GM21360 (cell line): ENCODE data around the gene STIMATE.

ENCODE experiments used
- ATAC-seq: cut with Tn5 transposase; IDR thresholded peaks from one replicate; pipeline ENCODE4 v1.9.1; 2021; ENCODE audit warnings: mild to moderate bottlenecking, moderate library complexity; ENCODE audit not compliant: unreplicated experiment

Gene STIMATE

DNA sequence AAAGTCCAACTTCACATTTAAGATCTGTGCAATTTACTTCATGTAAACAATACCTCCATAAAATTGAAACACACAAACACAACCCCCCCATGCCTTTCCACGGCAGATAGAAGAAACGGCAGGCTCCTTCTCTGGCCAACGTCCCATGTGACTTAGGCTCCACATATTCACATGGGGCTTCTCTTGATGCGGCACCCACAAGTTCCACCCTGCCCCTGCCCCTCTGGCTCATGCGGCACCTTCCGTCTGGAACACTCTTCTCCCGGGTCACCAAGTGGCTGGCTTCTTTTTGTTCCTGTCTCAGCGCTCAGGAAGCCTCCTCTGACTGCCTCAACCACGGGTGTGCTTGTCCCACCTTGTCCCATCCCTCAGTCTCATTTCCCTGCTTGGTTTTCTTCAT is 25.6 kb downstream of the STIMATE start:
- no peak for ATAC-seq

DNA sequence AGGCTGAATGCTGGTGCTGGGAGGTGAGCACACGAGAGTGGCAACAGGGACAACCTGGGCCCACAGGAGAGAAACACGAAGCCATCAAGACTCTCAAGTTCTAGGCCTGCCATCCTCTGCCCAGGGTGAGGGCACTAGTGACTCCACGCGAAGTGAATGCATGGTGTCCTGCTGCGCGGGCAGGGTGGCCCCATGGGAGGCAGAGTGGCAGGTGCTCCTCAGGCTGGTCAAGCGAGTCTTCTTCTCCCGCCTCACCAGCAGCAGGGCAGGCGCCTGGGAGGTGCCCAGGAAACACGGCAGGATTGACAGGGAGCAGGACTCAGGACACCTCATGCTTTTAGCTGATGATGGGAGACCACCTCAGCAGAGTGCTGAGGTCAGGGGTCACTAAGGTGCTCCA is 26.9 kb downstream of the STIMATE start:
- ATAC-seq: no peak

DNA sequence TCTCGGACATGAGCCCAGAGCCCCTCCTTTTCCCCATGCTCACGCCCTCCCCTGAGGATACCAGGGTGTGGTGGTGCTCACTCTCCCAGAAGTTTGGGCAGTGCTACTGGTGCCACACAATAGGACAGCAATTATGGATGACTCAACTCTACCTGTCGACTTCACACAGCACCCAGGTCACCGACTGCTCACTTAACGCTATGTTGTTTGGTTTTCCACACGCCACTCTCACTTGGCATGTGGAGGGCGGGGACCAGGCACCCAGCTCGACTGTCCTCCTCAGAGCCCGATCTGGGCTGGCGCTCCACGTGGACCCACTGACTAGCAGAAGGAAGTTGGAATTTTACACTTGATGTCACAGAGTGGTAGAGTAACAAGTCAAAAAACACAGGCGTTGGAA is 30.9 kb downstream of the STIMATE start:
- ATAC-seq: no peak

DNA sequence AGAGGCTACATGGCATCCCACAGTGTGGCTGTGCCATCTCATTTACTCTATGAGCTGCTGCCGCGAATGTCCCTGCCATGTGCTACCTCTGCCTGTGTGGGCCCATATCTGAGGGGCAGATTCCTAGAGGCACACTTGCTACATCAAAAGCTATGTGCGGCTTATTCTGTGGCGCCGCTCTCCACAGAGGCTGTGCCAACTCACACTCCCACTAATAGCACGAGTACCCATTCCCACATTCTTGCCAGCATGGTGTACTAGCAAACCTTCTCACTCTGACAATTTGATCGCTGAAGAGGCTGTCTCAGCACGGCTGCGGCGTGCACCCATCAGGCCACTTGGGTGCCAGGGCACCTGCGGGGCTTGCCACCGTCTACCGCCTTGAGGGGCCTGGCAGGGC is 31.4 kb downstream of the STIMATE start:
- ATAC-seq: no peak

DNA sequence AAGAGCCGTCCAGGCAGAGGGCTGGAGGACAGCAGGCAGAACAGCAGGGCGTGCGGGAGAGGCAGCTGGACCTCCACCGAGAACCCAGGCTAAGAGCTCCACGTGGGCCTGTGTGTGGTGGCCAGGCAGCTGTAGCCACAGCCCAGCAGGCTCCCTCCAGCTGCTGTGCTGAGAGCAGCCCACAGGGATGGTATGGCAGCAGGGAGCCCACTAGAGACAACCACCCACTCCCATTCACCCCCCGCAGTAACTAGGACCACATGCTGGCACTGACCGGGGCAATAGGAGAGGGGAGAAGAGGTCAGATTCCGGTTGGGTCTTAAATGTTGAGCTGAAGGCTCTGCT is 37.0 kb downstream of the STIMATE start:
- ATAC-seq: no peak

DNA sequence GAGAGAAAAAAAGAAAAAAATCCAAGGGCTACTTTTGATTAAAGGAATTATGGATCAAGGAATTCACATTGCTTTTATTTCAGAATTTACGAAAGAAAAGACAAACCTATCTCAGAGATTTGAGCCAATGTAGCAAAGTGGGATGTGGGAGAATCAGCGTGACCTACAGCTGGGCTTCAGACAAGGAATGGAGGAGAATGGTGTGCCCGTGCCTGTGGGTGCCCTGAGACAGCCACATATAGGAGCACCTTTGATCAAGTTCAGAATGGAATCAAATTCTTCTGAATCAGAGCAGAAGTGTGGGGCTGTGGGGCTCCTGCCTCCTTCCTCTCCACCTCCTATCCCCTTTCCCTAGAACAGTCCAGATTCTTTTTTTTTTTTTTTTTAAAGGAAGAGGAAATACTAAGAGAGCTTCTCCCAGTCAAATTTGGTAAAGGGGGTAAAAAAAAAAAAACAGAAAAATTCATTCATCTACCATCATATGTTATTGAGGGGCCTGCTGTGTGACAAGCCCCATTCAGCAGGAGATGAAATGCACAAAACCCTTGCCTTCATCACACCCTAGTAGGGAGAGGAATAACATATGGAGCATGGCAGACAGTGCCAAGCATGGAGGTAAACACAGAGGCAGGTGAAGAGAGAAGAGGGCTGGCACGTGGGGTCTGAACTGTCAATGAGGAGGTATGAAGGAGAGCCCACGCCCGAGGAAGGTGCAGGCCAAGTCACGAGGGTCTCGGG is 37.5 kb downstream of the STIMATE start:
- ATAC-seq: no peak

DNA sequence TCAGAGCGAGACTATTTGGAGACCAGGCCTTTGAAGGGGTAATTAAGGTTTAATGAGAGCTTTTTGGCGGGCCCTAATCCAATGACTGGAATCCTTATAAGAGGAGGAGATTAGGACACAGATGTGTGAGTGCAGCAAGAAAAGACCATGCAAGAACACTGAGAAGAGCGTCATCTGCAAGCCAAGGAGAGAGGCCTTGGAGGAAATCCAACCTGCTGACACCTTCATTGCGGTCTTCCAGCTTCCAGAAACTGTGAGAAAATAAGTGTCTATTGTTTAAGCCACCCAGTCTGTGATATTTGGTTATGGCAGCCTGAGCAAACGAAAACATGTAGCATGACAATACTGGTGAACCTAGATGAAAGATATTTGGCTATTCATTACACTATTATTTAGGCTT is 39.5 kb downstream of the STIMATE start:
- no peak for ATAC-seq

DNA sequence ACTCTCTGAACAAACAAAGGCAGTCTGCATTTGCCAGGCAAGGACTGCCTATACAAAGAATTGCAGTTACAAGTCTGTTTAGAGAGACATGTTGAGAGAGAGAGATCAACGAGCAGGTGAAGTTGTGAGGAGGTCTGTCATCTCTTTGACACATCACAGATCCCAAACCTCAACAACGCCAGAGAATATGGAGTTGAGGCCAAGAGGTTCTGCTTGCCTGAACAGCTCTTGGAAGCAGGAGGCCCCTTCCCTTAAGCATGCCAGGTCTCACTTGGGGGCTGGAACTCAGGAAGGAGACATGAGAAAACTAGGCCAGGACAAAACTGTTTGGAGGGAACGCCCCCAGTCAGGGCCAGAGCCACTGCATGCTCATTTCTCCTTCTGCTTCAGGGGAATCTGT is 40.2 kb downstream of the STIMATE start:
- ATAC-seq: no peak

DNA sequence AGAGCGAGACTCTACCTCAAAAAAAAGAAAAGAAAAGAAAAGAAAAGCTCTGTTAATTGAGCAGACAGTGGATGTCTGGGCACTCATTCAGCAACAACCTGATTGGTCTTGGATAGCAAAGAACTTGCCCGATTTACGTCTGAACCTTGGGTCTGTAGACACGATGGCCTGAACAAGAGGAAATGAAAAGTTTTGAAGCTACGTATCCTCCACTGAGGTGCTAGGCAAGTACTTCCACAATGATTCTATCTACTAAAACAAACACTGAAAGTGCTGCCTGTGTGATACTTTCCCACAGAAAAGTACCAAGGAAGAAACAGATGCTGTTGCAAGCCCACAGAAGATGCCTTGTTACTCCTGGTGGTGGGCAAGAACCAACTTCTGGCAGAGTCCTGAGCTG is 40.7 kb downstream of the STIMATE start:
- no peak for ATAC-seq

DNA sequence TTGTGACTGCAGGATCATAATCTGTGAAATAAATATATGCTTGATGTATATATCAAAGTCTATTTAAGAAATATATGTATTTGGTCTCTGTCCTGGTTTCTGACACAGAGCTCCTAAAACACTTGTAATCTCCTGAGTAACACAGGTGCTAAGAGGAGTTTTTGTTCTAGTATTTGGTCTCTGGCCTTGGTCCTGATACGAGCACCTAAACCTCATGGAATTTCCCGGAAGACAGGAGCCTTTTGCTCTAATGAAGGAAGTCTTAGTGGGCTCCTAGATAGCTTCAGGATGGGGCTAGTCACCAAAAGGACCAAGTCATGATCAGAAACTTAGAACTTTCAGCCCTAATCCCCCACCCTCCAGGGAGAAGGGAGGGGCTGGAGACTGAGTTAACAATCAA is 43.3 kb downstream of the STIMATE start:
- ATAC-seq: no peak

DNA sequence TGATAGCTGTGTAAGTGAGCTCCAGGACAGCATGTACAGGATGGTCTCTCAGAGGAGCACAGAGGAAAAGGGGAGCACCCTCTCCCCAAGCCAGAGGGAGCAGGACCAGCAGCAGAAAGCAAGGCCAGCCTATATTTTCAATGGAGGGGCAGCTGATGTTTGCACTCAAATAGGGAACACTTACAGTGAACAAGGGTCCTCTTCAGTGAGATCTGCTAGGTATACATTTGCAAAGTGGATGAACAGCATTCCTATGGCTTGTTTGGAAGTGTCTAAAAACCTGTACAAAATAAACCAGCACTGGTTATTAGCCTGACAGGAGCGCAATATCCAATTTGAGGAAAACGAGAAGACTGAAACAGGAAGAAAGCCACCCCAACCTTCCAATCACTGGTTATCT is 44.9 kb downstream of the STIMATE start:
- no peak for ATAC-seq

DNA sequence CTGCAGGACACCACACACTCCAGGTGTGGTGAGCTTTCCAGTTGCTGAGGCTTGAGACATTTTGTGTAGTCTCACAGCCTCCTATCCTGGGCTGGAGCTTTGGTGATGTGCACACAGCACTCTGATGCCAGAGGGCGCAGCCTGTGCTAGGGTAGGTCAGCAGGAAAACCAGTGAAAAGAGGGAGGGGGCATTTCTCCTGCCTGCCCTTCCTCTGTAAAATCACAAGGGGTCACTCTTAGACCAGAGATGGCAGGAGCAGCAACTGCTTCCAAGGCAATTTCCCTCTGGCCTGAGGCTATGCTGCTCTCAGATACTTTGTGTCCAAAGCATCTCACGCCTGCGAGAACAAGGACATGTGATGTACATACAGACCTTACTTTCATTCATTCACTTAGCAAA is 46.0 kb downstream of the STIMATE start:
- no peak for ATAC-seq

DNA sequence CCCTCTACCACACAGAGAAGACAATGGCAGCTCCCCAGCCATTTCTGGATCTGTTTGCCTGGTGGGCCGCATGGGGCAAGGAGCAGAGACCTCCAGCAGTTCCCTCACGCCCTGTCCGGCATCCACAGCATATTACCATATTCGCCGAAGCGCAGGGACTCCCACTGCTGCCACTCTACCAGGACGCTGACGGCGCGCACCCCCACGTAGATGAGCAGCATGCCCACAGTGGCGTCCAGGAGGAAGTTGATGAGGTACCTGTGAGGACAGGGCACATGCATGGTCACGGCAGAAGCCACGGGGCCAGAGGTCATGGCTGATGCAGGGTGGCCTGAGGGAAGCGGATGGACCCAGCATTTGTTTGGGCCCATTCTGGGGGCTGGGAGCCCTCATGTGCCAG is 47.7 kb downstream of the STIMATE start:
- no peak for ATAC-seq

DNA sequence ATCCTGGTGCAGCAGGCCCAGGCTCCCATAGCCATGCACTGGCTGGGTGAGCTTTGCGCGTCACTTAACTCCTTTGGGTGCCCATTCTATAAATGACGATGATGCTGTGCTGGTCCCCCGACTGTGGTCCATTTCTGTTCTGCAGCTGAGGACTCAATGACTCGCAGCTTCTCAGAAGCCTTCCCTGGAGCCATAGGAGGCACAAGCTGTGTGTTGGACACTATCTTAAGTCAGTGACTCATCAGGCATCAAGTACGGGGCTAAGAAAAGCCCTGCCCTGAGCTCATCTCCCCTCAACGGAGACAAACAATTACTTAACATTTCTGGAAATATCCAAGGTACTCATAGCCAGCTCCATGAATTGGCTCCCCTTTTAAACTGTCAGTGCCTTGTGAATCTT is 48.7 kb downstream of the STIMATE start:
- no peak for ATAC-seq

DNA sequence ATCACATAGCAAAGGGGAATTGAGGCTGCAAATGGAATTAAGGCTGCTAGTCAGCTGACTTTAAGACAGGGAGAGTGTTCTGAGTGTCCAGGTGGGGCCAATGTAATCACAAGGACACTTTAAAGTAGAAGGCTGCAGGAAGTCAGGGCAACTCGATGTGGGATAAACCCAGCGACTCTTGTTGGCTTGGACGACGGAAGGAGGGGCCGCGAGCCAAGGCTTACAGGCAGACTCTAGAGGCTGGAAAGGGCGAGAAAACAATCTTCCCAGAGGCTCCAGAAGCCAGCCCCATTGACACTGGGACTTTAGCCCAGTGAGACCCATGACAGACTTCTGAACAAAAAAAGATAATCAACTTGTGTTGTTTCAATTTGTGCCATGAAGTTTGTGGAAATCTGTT is 49.6 kb downstream of the STIMATE start:
- ATAC-seq: no peak

DNA sequence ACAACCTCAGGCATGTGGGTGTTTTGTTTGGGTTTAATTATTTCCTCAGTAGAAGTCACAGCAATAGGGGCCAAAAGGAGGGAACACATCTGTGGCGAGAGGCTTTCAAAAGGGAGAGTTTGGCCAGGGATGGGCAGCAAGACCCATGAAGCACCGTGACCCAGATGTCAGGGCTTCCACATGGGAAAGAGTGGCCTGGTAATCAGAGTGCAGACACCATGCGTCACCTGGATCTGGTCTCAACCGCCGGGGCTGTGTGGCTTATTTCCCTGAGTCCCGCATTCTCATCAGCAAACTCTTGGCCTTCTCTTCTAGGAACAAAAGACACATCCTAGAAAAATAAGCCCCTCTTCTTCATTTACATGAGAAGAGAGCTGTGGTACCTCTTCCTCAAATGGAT is 50.1 kb downstream of the STIMATE start:
- ATAC-seq: no peak

DNA sequence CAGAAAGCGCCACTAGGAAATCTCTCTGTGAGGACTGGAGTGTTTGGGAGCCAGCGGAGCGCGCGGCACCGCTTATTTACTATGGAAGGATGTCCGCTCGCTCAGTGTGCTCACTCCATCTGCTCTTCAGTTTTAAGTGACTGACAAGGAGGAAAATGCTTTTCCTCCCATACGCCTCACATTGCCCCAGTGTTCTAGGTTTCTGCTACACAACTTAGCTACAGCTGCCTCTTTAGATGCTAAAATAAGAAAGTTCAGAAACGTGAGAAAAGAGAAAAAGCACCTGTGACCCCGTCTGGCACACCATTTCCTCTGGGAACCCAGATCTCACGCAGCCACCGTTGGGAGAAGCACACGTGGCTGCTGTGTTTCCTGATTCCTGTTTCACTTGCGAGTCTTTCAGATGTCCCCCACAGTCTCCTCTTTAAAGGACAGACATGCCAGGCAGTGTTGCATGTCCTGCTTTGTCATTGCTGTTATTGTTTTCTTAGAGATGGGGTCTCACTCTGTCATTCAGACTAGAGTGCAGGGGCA is 50.8 kb downstream of the STIMATE start:
- ATAC-seq: no peak

DNA sequence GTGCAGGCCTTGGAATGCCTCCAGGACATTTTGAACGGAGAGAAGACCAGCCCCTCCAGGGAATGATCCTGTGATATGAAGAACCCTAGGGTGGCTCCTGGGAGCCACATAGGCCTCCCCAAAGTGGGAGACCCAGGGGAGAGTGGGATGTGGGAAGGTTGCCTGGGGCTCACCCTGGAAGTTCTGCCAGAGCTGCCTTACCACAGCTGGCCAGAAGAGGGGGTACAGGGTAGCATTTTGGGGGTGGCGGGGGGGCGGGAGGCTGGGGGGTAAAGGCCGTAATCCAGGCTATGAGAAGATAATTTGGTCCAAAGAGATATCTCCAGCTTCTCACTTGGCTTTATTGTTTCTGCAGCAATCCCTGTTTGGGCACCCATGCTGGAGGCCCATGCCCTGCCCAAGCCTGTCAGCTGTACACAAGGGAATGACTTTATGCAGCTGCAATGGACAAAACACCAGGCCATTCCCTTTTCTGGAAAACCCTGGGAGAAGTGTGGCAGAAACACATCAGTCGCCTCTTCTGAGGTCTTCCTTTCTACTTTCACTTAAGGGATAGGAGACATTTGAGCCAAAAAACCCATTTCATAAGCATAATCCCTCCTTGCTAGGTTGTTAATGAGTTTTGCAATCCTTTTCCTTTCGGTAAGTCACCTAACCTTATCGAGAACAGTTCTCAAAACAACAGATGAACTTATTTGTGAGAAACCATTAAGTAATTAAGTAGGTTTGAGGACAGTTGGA is 51.5 kb downstream of the STIMATE start:
- ATAC-seq: no peak

DNA sequence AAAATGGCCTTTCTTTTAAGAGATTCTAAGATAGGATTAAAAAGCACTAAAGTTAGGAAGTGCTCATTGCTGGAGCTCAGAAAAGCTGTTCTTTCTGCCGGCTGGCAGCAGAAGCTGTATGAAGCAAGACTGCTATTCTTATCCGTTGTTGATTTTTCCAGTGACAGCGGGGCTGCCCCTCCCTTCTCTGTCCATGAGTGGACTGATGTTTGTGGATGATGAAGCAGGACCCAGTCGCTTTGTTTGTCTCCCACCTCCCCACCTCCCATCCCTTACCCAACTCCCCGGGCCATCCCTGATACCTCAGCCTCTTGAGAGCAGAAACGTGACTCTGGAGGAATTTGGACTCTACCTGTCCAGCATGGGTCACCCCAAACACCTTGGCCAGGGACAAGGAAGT is 52.2 kb downstream of the STIMATE start:
- ATAC-seq: no peak

DNA sequence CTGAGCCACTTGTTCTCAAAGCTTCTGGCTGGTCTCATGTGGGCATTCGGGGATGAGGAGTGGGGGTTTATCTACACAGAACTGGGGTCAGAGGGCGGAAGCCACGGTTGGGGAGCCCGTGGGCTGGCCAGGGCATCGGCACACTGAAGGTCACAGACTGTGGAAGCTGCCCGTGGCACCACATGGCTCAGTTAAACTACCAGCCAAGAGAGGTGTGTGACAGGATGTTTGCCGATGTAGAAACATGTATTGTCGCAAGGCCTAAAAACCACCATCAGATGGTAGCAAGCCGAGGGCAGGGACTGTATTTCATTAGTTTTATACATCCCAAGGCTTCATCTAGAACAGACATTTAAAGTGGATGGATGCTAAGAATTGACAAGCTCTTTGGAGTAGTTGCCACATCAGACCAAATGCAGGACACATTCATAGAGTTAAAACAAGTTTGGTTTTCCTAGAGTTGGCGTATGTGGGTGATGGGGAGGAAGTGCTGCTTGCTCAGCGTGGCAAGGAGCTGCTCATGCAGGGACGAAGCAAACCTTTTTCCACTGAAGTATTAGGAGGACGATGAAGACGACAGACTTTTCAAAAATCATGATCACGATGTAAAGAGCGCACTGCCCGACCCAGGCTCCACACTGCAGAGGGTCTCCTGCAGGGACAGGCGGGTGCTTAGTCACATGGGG is 52.9 kb downstream of the STIMATE start:
- no peak for ATAC-seq

DNA sequence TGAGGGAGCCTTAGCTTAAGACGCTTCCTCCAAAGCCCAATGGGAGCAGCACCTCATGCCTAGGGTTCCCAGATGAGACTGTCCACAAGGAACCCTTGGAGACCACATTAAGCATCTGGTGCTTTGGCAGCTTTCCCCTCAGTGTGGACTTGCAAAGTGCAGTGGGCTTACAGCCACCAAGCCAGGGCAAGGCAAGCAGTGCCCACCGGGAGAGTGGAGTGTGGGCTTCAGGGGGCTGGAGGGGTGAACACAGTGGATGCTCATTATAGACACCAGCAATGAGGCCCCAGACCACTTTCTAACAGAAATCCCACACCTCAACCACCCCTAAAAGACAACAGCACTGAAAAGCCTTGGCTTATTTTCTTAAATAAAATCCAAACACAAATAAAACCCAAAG is 53.5 kb downstream of the STIMATE start:
- ATAC-seq: no peak
